Stimulated activated CD8-positive, alpha-beta memory T cell treated with anti-CD3 and anti-CD28 coated beads, Interleukin-7, amount 100 ng/mL, for 1 hour (primary cell): Measurements from ENCODE around the gene ACBD3.

Experiments
- DNase-seq, 2 donors: peaks; one replicate each; pipeline ENCODE4 v3.0.0-alpha.2; 2020; ENCODE audit warnings: low read depth in 2 of 2

The ACBD3 gene

GRCh38 chr1:226134170-226135058, 52.1 kb downstream of the ACBD3 start:
- DNase-seq = no peak

- no peak for DNase-seq
Measured at GRCh38 chr1:226133504-226134123, 52.9 kb downstream of the ACBD3 start.

GRCh38 chr1:226132728-226133503, 53.6 kb downstream of the ACBD3 start:
- DNase-seq = no peak

GRCh38 chr1:226131639-226132038, 54.9 kb downstream of the ACBD3 start:
- no peak for DNase-seq

- DNase-seq = no peak
Measured at GRCh38 chr1:226129230-226129629, 57.3 kb downstream of the ACBD3 start.

- no peak for DNase-seq
Measured at GRCh38 chr1:226128487-226129075, 58.0 kb downstream of the ACBD3 start.

- no peak for DNase-seq
Measured at GRCh38 chr1:226126824-226127569, 59.5 kb downstream of the ACBD3 start.

- no peak for DNase-seq
Measured at GRCh38 chr1:226125831-226126230, 60.7 kb downstream of the ACBD3 start.

GRCh38 chr1:226125097-226125630, 61.4 kb downstream of the ACBD3 start:
- peak; percentile 78 to 89 for DNase-seq

GRCh38 chr1:226123591-226124471, 62.7 kb downstream of the ACBD3 start:
- no peak for DNase-seq

GRCh38 chr1:226123212-226123560, 63.4 kb downstream of the ACBD3 start:
- no peak for DNase-seq

- DNase-seq = peak in 1 of 2 donors; percentile 48
Measured at GRCh38 chr1:226121587-226122400, 64.7 kb downstream of the ACBD3 start.

GRCh38 chr1:226121049-226121586, 65.4 kb downstream of the ACBD3 start:
- no peak for DNase-seq

- DNase-seq = no peak
Measured at GRCh38 chr1:226120398-226120797, 66.1 kb downstream of the ACBD3 start.

- DNase-seq = no peak
Measured at GRCh38 chr1:226119169-226119568, 67.4 kb downstream of the ACBD3 start.

GRCh38 chr1:226118357-226118756, 68.2 kb downstream of the ACBD3 start:
- DNase-seq = no peak

- DNase-seq = no peak
Measured at GRCh38 chr1:226117330-226117729, 69.2 kb downstream of the ACBD3 start.

GRCh38 chr1:226116673-226117072, 69.9 kb downstream of the ACBD3 start:
- DNase-seq = no peak

GRCh38 chr1:226112626-226113025, 73.9 kb downstream of the ACBD3 start:
- DNase-seq = no peak
